ENCODE results near the gene HBZ. TPM values are rescaled to one million over a fixed set of nuclear protein-coding genes. Genes with fewer than 3 reads are reported as not detected.
"Not testable (repeated sequence)": the region's sequence is repeated elsewhere in the genome, so short reads cannot be mapped to it uniquely, and the experiment has no call there.

HBZ gene
- polyA plus RNA-seq, 6 donors from 2014 or later = not detected

DNA sequence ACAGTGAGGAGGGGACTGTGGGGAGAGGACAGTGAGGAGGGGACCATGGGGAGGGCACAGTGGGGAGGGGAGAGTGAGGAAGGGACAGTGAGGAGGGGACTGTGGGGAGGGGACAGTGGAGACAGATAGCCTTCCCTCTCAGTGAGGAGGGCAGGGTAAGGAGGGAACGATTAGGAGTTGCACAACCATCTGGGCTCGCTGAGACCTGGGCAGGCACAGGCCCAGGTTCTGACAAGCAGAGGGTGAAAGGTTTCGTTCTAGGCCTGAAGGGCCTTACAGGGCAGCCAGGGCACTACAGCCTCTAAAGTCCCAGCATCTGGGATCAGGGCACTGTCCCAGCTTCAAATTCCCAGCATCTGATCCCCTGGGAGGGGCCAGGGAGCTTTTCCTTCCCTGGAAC, 11.3 kb downstream of the HBZ start:
- H3K9me3 Mint-ChIP-seq; DNase-seq; ATAC-seq (ENCODE audit: low read depth in 2 of 2); H3K27ac Mint-ChIP-seq; H3K36me3 Mint-ChIP-seq: not testable (repeated sequence)
- peaks cover 0 to 10% (median 5%) of the 10 kb centered on the region in 3 donors for H3K4me1 Mint-ChIP-seq
- H3K27me3 Mint-ChIP-seq = peaks cover 39 to 63% (median 51%) of the 10 kb centered on the region in 3 donors
- H3K4me3 Mint-ChIP-seq = peak overlapping the region in 2 of 8 donors; percentile 23 to 57

DNA sequence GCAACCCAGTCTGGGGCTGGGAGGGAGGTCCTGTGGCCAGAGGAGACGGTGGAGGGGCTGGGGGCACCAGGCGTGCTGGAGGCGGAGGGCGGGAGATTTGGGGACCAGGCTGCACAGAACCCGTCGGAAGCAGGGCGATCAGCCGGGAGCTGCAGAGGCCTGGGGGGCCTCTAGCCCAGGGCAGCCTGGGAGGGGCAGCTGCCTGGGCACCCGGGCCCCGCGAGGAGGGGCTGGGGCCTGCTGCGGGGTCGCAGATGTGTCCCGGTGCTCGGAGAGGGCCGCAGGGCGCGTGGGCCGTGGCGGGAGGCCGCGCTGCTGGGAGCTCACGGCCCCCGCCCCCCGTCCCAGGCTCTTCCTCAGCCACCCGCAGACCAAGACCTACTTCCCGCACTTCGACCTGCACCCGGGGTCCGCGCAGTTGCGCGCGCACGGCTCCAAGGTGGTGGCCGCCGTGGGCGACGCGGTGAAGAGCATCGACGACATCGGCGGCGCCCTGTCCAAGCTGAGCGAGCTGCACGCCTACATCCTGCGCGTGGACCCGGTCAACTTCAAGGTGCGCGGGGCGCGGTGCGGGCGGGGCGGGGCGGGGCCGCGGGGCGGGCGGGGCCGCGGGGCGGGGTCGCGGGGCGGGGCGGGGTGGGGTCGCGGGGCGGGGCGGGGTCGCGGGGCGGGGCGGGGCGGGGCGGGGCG, 11.8 kb downstream of the HBZ start:
- not testable (repeated sequence) for H3K27ac Mint-ChIP-seq; DNase-seq; H3K9me3 Mint-ChIP-seq; H3K4me3 Mint-ChIP-seq; H3K36me3 Mint-ChIP-seq; ATAC-seq (ENCODE audit: low read depth in 2 of 2)
- peaks cover 0 to 10% (median 5%) of the 10 kb centered on the region in 3 donors for H3K4me1 Mint-ChIP-seq
- peaks cover 38 to 64% (median 51%) of the 10 kb centered on the region in 3 donors for H3K27me3 Mint-ChIP-seq

DNA sequence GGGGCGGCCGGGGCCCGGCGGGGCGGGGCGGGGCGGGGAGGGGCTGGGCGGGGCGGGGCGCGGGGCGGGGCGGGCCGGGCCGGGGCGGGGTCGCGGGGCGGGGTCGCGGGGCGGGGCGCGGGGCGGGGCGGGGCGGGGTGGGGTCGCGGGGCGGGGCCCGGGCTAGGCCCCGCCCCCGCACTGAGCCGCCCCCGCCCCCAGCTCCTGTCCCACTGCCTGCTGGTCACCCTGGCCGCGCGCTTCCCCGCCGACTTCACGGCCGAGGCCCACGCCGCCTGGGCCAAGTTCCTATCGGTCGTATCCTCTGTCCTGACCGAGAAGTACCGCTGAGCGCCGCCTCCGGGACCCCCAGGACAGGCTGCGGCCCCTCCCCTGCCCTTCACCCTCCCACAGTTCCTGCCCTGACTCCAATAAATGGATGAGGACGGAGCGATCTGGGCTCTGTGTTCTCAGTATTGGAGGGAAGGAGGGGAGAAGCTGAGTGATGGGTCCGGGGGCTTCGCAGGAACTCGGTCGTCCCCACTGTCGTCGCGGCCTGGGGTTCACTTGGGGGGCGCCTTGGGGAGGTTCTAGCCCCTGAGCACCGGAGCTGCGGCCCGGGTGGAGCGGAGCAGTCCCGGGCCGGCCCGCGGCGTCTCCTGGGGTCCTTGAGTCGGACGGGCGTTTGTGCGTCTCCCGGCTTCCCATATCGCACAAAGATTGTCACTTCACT, 12.5 kb downstream of the HBZ start:
- Mint-ChIP-seq H3K27ac (no peak overlapping the region), H3K36me3 (no peaks in the 10 kb centered on the region), H3K9me3 (no peaks in the 10 kb centered on the region), H3K4me1 (peaks cover 0 to 10% (median 5%) of the 10 kb centered on the region in 3 donors), H3K4me3 (peak overlapping the region; percentile 7 to 77 (median 58)), H3K27me3 (peaks cover 34 to 64% (median 51%) of the 10 kb centered on the region in 3 donors)
- ATAC-seq (ENCODE audit: low read depth in 2 of 2) (peak; percentile 24 to 26), DNase-seq (no peak)

DNA sequence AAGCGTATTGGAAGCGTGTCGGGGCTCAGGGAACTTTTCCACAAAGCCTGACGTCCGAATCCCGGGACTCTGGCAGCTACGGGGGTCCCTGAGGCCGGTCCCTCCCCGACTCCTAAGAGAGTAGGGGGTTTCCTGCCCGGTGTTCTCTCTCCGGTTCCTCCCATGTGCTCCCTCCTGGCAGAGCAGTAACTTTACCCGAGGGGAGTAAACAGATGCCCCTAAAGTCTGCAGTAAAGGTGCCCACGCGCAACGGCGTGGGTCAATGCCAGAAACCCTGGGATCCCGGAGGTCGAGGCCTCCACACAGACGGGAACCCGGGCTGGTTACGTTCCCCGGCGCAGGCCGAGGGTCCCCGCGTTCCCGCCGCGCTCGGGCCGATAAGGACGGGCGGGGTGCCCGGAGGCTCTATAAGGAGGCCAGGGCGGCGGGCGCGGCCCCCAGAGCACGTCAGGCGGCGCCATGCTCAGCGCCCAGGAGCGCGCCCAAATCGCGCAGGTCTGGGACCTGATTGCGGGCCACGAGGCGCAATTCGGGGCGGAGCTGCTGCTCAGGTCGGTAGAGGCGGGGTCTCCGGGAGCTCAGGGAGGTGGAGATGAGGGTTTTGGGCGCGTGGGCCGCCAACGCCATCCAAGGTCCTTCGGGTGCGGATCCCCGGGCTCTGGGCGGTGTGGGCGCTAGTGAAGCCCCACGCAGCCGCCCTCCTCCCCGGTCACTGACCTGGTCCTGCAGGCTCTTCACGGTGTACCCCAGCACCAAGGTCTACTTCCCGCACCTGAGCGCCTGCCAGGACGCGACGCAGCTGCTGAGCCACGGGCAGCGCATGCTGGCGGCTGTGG, 13.3 kb downstream of the HBZ start, which contains the start of gene HBM:
Gene HBM (plus strand): TSS at position 440 of the 836 bp plus-strand sequence. CDS start 20 bp downstream, at position 460.
- Mint-ChIP-seq H3K4me1 (peaks cover 0 to 10% (median 5%) of the 10 kb centered on the region in 3 donors), H3K36me3 (no peaks in the 10 kb centered on the region), H3K9me3 (no peaks in the 10 kb centered on the region), H3K4me3 (peak within 1 kb of the TSS; percentile 7 to 85 (median 78)), H3K27me3 (peaks cover 40 to 72% (median 59%) of the 10 kb centered on the region in 3 donors), H3K27ac (peak within 1 kb of the TSS in 1 of 6 donors; percentile 49)
- no peak for DNase-seq
- ATAC-seq (ENCODE audit: low read depth in 2 of 2) = peak; percentile 44 to 51

DNA sequence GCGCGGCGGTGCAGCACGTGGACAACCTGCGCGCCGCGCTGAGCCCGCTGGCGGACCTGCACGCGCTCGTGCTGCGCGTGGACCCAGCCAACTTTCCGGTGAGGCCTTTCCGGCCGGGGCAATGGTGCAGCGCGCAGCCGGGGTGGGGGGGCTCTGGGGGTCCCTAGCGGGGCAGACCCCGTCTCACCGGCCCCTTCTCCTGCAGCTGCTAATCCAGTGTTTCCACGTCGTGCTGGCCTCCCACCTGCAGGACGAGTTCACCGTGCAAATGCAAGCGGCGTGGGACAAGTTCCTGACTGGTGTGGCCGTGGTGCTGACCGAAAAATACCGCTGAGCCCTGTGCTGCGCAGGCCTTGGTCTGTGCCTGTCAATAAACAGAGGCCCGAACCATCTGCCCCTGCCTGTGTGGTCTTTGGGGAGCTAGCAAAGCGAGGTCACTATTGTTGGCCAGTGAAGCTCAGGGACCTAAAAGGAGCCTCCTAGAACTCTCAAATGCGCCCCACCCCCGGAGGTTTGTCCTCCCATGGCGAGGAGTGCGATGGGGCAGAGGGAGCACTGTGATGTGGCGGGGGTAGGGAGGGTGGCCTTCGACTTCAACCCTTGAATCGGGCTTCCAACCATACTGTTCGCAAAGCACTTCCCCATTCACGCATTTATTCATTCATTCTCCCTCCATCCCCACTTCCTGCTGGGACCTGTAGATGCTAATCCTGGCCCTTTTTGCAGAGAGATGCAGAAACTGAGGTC, 14.1 kb downstream of the HBZ start:
- no peak for ATAC-seq (ENCODE audit: low read depth in 2 of 2)
- peaks cover 0 to 10% (median 5%) of the 10 kb centered on the region in 3 donors for H3K4me1 Mint-ChIP-seq
- no peak overlapping the region for H3K27ac Mint-ChIP-seq
- H3K4me3 Mint-ChIP-seq = peak overlapping the region in 5 of 8 donors; percentile 49 to 85 (median 79)
- no peak for DNase-seq
- H3K27me3 Mint-ChIP-seq = peaks cover 43 to 73% (median 60%) of the 10 kb centered on the region in 3 donors
- H3K9me3 Mint-ChIP-seq = no peaks in the 10 kb centered on the region
- H3K36me3 Mint-ChIP-seq = no peaks in the 10 kb centered on the region

DNA sequence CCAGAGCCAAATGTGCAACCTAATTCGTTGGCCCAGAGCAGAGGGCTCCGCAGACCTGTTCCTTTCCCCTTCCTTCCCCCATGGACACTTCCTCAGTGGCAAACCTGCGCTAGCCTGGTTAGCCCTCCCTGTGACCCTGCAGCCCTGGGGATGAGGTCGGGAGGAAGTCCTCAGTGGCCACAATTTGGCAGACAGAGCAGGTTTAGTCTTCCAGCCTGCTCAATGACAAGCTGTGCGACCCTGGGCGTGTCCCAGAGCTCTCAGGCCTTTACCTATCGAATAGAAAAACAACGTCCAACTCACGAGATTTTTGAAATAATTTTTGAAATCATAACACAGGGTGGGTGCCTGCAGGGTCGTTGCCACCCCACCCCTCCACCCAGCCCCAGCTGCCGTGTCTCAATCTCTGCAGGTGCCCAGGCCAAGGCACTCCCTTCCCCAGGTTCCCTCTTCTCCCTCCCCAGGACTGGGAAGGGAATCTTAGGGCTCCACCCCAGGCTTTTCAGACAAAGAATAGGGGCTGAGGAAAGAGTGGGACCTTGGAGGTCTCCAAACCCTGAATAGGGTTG, 14.8 kb downstream of the HBZ start:
- no peak for DNase-seq
- no peak for ATAC-seq (ENCODE audit: low read depth in 2 of 2)
- peaks cover 44 to 71% (median 60%) of the 10 kb centered on the region in 3 donors for H3K27me3 Mint-ChIP-seq
- H3K9me3 Mint-ChIP-seq = no peaks in the 10 kb centered on the region
- H3K4me3 Mint-ChIP-seq = peak overlapping the region in 6 of 8 donors; percentile 44 to 85 (median 69)
- H3K27ac Mint-ChIP-seq = no peak overlapping the region
- H3K4me1 Mint-ChIP-seq = peaks cover 0 to 10% (median 7%) of the 10 kb centered on the region in 3 donors
- no peaks in the 10 kb centered on the region for H3K36me3 Mint-ChIP-seq

DNA sequence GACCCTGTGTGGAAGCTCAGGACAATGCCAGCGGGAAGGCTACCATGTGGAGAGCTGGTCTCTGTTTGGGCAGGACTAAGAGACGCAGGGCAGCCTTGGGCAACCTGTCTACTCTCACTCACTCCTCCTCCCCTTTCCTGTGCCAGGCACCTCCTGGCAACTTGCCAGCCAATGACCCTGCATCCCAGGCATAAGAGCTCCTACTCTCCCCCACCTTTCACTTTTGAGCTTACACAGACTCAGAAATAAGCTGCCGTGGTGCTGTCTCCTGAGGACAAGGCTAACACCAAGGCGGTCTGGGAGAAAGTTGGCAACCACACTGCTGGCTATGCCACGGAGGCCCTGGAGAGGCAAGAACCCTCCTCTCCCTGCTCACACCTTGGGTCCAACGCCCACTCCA, 16.0 kb downstream of the HBZ start:
- no peaks in the 10 kb centered on the region for H3K36me3 Mint-ChIP-seq

DNA sequence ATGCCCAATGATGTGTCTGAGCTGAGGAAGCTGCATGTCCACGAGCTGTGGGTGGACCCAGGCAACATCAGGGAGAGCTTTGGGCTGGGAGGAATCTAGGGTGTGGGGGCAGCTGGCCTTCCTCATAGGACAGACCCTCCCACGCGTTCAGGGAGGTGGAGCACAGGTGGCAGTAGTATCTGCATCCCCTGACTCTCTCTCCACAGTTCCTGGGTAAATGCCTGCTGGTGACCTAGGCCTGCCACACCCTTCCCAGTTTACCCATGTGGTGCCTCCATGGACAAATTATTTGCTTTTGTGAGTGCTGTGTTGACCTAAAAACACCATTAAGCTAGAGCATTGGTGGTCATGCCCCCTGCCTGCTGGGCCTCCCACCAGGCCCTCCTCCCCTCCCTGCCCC, 16.6 kb downstream of the HBZ start:
- no peaks in the 10 kb centered on the region for H3K9me3 Mint-ChIP-seq
- H3K36me3 Mint-ChIP-seq = no peaks in the 10 kb centered on the region
- H3K27ac Mint-ChIP-seq = no peak overlapping the region
- peaks cover 0 to 10% (median 9%) of the 10 kb centered on the region in 3 donors for H3K4me1 Mint-ChIP-seq
- DNase-seq (no peak), ATAC-seq (ENCODE audit: low read depth in 2 of 2) (no peak)
- peaks cover 37 to 75% (median 64%) of the 10 kb centered on the region in 3 donors for H3K27me3 Mint-ChIP-seq
- H3K4me3 Mint-ChIP-seq = peak overlapping the region in 1 of 8 donors; percentile 36

More for the DNA sequence above, 16.0 kb downstream of the HBZ start:
- Mint-ChIP-seq H3K27ac (peak overlapping the region in 1 of 6 donors; percentile 54), H3K4me3 (no peak overlapping the region), H3K4me1 (peaks cover 0 to 10% (median 7%) of the 10 kb centered on the region in 3 donors), H3K9me3 (no peaks in the 10 kb centered on the region), H3K27me3 (peaks cover 41 to 69% (median 59%) of the 10 kb centered on the region in 3 donors)
- no peak for ATAC-seq (ENCODE audit: low read depth in 2 of 2)
- DNase-seq = no peak

DNA sequence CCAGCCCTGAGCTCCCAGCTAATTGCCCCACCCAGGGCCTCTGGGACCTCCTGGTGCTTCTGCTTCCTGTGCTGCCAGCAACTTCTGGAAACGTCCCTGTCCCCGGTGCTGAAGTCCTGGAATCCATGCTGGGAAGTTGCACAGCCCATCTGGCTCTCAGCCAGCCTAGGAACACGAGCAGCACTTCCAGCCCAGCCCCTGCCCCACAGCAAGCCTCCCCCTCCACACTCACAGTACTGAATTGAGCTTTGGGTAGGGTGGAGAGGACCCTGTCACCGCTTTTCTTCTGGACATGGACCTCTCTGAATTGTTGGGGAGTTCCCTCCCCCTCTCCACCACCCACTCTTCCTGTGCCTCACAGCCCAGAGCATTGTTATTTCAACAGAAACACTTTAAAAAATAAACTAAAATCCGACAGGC, 17.7 kb downstream of the HBZ start:
- H3K4me3 Mint-ChIP-seq; H3K27ac Mint-ChIP-seq; DNase-seq; H3K36me3 Mint-ChIP-seq; H3K9me3 Mint-ChIP-seq; ATAC-seq (ENCODE audit: low read depth in 2 of 2): not testable (repeated sequence)
- H3K27me3 Mint-ChIP-seq = peaks cover 45 to 84% (median 72%) of the 10 kb centered on the region in 3 donors
- peaks cover 0 to 16% (median 15%) of the 10 kb centered on the region in 3 donors for H3K4me1 Mint-ChIP-seq

DNA sequence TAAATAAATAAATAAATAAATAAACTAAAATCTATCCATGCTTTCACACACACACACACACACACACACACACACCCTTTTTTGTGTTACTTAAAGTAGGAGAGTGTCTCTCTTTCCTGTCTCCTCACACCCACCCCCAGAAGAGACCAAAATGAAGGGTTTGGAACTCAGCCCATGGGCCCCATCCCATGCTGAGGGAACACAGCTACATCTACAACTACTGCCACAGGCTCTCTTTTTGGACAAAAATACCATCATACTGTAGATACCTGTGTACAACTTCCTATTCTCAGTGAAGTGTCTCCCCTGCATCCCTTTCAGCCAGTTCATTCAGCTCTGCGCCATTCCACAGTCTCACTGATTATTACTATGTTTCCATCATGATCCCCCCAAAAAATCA, 18.3 kb downstream of the HBZ start:
- Mint-ChIP-seq H3K27me3 (peaks cover 43 to 84% (median 77%) of the 10 kb centered on the region in 3 donors), H3K4me3 (no peak overlapping the region), H3K9me3 (no peaks in the 10 kb centered on the region), H3K27ac (no peak overlapping the region), H3K4me1 (peaks cover 4 to 20% (median 15%) of the 10 kb centered on the region in 3 donors), H3K36me3 (no peaks in the 10 kb centered on the region)
- DNase-seq = no peak
- no peak for ATAC-seq (ENCODE audit: low read depth in 2 of 2)

DNA sequence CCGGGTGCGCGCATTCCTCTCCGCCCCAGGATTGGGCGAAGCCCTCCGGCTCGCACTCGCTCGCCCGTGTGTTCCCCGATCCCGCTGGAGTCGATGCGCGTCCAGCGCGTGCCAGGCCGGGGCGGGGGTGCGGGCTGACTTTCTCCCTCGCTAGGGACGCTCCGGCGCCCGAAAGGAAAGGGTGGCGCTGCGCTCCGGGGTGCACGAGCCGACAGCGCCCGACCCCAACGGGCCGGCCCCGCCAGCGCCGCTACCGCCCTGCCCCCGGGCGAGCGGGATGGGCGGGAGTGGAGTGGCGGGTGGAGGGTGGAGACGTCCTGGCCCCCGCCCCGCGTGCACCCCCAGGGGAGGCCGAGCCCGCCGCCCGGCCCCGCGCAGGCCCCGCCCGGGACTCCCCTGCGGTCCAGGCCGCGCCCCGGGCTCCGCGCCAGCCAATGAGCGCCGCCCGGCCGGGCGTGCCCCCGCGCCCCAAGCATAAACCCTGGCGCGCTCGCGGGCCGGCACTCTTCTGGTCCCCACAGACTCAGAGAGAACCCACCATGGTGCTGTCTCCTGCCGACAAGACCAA, 20.0 kb downstream of the HBZ start, which contains the start of gene HBA2:
Gene HBA2 (plus strand): TSS at position 503 of the 568 bp plus-strand sequence. CDS start 37 bp downstream, at position 540.
- not testable (repeated sequence) for H3K27ac Mint-ChIP-seq

More for the DNA sequence above, 20.0 kb downstream of the HBZ start, which contains the start of gene HBA2:
- not testable (repeated sequence) for H3K9me3 Mint-ChIP-seq, H3K36me3 Mint-ChIP-seq, DNase-seq
- Mint-ChIP-seq H3K27me3 (peaks cover 34 to 76% (median 71%) of the 10 kb centered on the region in 3 donors), H3K4me3 (peak within 1 kb of the TSS in 6 of 8 donors; percentile 28 to 70 (median 52)), H3K4me1 (peaks cover 4 to 18% (median 14%) of the 10 kb centered on the region in 3 donors)
- peak; percentile 47 to 55 for ATAC-seq (ENCODE audit: low read depth in 2 of 2)
